Gastrocnemius medialis (tissue), 4 donors: ENCODE data around the gene XPNPEP2. TPM values are rescaled to one million over a fixed set of nuclear protein-coding genes. Genes with fewer than 3 reads are reported as not detected.

Source experiments
- ATAC-seq, 2 donors: fragments of 150-250 bp; one replicate each; pipeline ENCODE4 v1.9.1; 2016
- DNase-seq, 2 donors: peaks; one replicate each; pipeline ENCODE4 v3.0.0-alpha.2; 2019
- H3K27ac ChIP-seq, 4 donors: fragments of 200-600 bp; sonication (generic); 1 replicate in 1 of 4; 2 replicates in 3 of 4; pipeline ENCODE4 v1.5.1; 2016 to 2018; ENCODE audit warnings: mild to moderate bottlenecking in 2 of 4, moderate library complexity in 1 of 4
- H3K27me3 ChIP-seq, 3 donors: fragments of 200-600 bp; sonication (generic) in 2 of 3; 1 replicate in 1 of 3; 2 replicates in 2 of 3; pipeline versions ENCODE4 v1.5.1 to v1.6.0; 2016 to 2019; ENCODE audit warnings: mild to moderate bottlenecking in 1 of 3, moderate library complexity in 1 of 3
- H3K36me3 ChIP-seq, 2 donors: fragments of 200-600 bp; sonication (generic) in 1 of 2; one replicate each; pipeline ENCODE4 v1.5.1; 2017 to 2018
- H3K4me1 ChIP-seq, 2 donors: fragments of 200-600 bp; sonication (generic) in 1 of 2; one replicate each; pipeline ENCODE4 v1.5.1; 2016 to 2017; ENCODE audit warnings: mild to moderate bottlenecking in 2 of 2
- H3K4me3 ChIP-seq, 4 donors: fragments of 200-600 bp; sonication (generic) in 3 of 4; 1 replicate in 1 of 4; 2 replicates in 3 of 4; pipeline ENCODE4 v1.5.1; 2016 to 2019; ENCODE audit warnings: mild to moderate bottlenecking in 2 of 4
- H3K9me3 ChIP-seq, 3 donors: fragments of 200-600 bp; sonication (generic) in 2 of 3; 1 replicate in 1 of 3; 2 replicates in 2 of 3; pipeline ENCODE4 v1.5.1; 2016 to 2019
- POLR2A ChIP-seq, 2 donors: fragments of 450-650 bp; IDR thresholded peaks; one replicate each; pipeline ENCODE4 v1.6.1; 2017; ENCODE audit warnings: antibody characterized with exemption in 2 of 2, mild to moderate bottlenecking in 2 of 2, moderate library complexity in 2 of 2
- in situ Hi-C, 4 donors: fragments of 200-750 bp; cut with MboI; loops; one replicate each; pipeline versions ENCODE4 v1.15.0 to v1.8.0; 2017; ENCODE audit warnings: low sequenced_read_pairs in 4 of 4
- intact Hi-C: fragments of 100-400 bp; cut with DNase I; formaldehyde crosslinking; loops from one replicate; pipeline ENCODE4 v1.15.1; 2023; ENCODE audit warnings: low total_unique reads
- total RNA-seq, 4 donors: library from RNA; depleted of rRNA; stranded (reverse); fragments of >200 nt; gene quantifications; one replicate each; pipeline versions ENCODE4 v1.1.0 to v1.2.3, GENCODE V29; 2016
- TF ChIP-seq, protein P1 (sequence below), 5 experiments: fragments of 450-650 bp in 3 of 5; fragments of 200-600 bp in 2 of 5; sonication (generic) in 2 of 5; IDR thresholded peaks in 4 of 5; conservative IDR thresholded peaks in 1 of 5; 1 replicate in 4 of 5; 2 replicates in 1 of 5; pipeline ENCODE4 v1.5.1; 2016 to 2019; ENCODE audit warnings: antibody characterized with exemption in 5 of 5, mild to moderate bottlenecking in 3 of 5, moderate library complexity in 3 of 5

Gene XPNPEP2
- total RNA-seq, 4 donors from 2014 or later = 0.15 to 2.0 (median 0.87) TPM

DNA sequence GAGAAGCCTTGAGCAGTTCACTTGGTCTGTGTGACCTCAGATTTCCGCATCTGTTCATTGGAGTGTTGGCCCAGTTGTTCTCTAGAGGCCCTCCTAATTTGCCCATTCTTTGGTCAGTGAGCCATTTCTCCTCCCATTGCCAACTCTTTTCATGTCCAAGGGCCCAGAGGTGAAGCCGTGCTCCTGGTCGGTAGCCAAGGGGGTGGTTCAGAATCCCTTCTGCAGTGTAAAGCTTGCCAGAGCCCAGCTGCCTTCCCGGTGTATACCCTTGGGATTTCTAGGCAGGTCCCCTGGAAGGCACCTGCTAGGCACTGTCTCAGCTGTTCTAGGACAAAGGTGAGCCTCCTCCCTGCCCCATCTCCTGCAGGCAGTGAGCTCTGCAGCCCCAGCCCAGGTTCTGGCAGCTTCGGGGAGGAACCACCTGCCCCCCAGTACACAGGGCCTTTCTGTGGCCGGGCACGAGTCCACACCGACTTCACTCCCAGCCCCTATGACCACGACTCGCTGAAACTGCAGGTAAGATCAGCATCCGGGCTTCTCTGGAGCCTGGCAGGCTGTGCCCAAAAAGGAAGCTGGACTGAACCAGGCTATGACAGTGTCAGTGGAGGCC lies 53.3 kb downstream of the XPNPEP2 start:
- Histone ChIP-seq H3K27ac (no peak overlapping the region), H3K9me3 (no peaks in the 10 kb centered on the region), H3K36me3 (no peaks in the 10 kb centered on the region), H3K4me3 (no peak overlapping the region), H3K27me3 (no peaks in the 10 kb centered on the region), H3K4me1 (no peaks in the 10 kb centered on the region)
- no peak for TF ChIP-seq POLR2A (IDR thresholded peaks at IDR 0.05)
- TF ChIP-seq, protein P1, sequence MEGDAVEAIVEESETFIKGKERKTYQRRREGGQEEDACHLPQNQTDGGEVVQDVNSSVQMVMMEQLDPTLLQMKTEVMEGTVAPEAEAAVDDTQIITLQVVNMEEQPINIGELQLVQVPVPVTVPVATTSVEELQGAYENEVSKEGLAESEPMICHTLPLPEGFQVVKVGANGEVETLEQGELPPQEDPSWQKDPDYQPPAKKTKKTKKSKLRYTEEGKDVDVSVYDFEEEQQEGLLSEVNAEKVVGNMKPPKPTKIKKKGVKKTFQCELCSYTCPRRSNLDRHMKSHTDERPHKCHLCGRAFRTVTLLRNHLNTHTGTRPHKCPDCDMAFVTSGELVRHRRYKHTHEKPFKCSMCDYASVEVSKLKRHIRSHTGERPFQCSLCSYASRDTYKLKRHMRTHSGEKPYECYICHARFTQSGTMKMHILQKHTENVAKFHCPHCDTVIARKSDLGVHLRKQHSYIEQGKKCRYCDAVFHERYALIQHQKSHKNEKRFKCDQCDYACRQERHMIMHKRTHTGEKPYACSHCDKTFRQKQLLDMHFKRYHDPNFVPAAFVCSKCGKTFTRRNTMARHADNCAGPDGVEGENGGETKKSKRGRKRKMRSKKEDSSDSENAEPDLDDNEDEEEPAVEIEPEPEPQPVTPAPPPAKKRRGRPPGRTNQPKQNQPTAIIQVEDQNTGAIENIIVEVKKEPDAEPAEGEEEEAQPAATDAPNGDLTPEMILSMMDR (IDR thresholded peaks at IDR 0.05 in 4 of 5, conservative IDR thresholded peaks at IDR 0.05 in 1 of 5) = no peak
- no peak for DNase-seq
- ATAC-seq = no peak
- intact Hi-C loops (no loop called here), in situ Hi-C loops (no loop called here)

DNA sequence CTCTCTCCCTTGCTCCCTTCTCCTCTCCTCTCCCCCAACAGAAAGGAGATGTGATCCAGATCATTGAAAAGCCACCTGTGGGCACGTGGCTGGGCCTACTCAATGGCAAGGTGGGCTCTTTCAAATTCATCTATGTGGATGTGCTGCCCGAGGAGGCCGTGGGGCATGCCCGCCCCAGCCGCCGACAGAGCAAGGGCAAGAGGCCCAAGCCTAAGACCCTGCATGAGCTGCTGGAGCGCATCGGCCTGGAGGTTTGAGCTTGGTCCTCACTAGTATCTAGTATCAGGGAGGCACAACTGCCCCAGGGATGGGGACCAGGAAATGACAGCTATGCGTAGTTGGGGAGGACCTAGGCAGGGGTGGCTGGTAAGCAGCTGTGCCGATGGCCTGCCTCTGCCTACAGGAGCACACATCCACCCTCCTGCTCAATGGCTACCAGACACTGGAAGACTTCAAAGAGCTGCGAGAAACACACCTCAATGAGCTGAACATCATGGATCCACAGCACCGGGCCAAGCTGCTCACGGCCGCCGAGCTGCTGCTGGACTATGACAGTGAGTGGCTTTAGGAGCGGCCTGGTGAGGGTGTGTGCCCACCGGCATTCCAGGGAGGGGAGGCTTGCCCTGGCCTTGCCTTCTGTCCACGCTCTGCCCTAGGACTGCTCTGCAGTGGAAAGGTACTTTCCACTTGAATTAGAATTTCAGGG lies 54.0 kb downstream of the XPNPEP2 start:
- Histone ChIP-seq H3K4me3 (no peak overlapping the region), H3K9me3 (no peaks in the 10 kb centered on the region), H3K36me3 (no peaks in the 10 kb centered on the region), H3K4me1 (no peaks in the 10 kb centered on the region), H3K27ac (no peak overlapping the region), H3K27me3 (no peaks in the 10 kb centered on the region)
- in situ Hi-C loops (no loop called here), intact Hi-C loops (no loop called here)
- DNase-seq = no peak
- TF ChIP-seq POLR2A (IDR thresholded peaks at IDR 0.05) = no peak
- ATAC-seq = no peak

DNA sequence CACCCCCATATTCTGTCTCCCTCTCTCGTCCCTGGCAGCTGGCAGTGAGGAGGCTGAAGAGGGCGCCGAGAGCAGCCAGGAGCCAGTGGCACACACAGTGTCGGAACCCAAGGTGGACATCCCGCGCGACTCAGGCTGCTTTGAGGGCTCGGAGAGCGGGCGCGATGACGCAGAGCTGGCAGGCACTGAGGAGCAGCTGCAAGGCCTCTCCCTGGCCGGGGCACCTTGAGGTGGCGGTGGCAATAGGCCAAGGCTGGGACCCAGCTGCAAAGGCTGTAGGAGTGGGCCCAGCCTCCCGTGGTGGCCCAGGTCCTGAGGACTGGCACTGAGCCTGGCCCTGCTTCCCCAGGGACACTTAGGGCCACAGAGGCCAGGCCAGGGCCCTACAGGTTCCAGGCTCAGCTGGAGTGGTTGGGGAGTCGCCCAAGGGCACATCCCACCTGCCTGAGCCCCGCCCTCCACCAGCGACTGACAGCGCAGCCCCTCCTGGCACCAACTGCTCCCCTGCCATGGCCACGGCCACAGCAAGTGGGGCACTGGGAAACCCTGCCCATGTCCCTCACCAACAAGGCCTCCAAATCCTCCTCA lies 54.9 kb downstream of the XPNPEP2 start:
- no peak for DNase-seq
- intact Hi-C loops = no loop called here
- TF ChIP-seq, protein P1 (IDR thresholded peaks at IDR 0.05 in 4 of 5, conservative IDR thresholded peaks at IDR 0.05 in 1 of 5) = no peak
- no peak for TF ChIP-seq POLR2A (IDR thresholded peaks at IDR 0.05)
- no peak overlapping the region for H3K27ac ChIP-seq
- in situ Hi-C loops = no loop called here
- H3K36me3 ChIP-seq = no peaks in the 10 kb centered on the region
- no peaks in the 10 kb centered on the region for H3K9me3 ChIP-seq
- H3K4me3 ChIP-seq = no peak overlapping the region
- H3K27me3 ChIP-seq = no peaks in the 10 kb centered on the region
- H3K4me1 ChIP-seq = no peaks in the 10 kb centered on the region
- no peak for ATAC-seq

DNA sequence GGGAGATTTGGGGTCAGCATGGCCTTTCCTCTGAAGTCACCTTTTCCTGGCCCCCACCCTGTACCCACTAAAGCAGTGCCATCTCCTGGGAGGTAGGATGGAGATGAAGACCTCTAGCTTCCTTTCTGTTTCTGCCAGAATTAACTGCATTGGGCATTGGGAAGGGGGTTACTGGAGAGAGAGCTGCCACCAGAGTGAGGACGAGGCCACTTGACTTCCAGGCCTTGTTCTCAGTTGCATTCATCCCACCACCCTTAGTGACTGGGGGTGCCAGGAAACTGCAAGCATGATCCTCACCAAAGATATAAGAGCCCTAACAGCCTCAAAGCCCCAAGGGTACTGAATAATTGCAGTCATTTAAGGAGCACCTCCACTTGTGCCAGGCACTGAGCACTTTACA lies 56.8 kb downstream of the XPNPEP2 start:
- in situ Hi-C loops = no loop called here
- Histone ChIP-seq H3K27me3 (no peaks in the 10 kb centered on the region), H3K36me3 (no peaks in the 10 kb centered on the region), H3K27ac (no peak overlapping the region), H3K4me1 (no peaks in the 10 kb centered on the region), H3K9me3 (no peaks in the 10 kb centered on the region), H3K4me3 (no peak overlapping the region)
- no peak for ATAC-seq
- no peak for DNase-seq
- TF ChIP-seq, protein P1 (IDR thresholded peaks at IDR 0.05 in 4 of 5, conservative IDR thresholded peaks at IDR 0.05 in 1 of 5) = no peak
- no peak for TF ChIP-seq POLR2A (IDR thresholded peaks at IDR 0.05)
- intact Hi-C loops = no loop called here

DNA sequence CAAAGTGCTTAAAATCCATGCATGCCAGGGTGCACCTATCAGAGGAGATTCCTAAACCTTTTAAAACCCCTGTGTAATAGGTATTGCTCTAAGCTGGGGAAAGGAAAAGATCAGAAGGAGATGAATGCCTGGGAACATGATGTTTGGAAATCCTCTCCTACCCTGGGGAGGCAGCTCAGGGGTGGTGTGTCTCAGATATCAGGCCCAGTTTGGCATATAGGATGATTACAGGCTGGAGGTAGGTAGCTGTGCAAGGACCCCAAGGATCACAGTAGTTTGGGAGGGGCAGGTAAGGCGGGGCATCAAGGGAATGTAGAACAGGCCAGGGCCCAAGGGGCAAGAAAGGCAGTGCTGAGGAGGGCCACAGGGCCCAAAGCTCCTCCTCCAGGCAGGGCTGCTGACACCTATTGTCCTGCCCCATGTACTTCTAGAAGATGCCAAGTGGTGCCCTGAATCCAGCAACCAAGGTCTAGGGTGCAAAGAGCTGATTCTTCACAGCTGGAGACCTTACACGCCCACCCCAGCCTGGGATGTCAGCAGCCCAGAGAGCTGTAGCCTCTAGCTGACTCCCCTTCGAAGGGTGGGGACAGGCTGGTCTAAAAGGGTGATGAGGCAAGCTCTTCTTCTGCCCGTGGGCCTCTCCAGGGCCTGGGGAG lies 58.6 kb downstream of the XPNPEP2 start:
- DNase-seq = no peak
- Histone ChIP-seq H3K4me1 (no peaks in the 10 kb centered on the region), H3K27me3 (no peaks in the 10 kb centered on the region), H3K36me3 (no peaks in the 10 kb centered on the region), H3K4me3 (no peak overlapping the region), H3K27ac (no peak overlapping the region), H3K9me3 (no peaks in the 10 kb centered on the region)
- intact Hi-C loops (no loop called here), in situ Hi-C loops (no loop called here)
- TF ChIP-seq, protein P1 (IDR thresholded peaks at IDR 0.05 in 4 of 5, conservative IDR thresholded peaks at IDR 0.05 in 1 of 5) = no peak
- TF ChIP-seq POLR2A (IDR thresholded peaks at IDR 0.05) = no peak
- no peak for ATAC-seq
